Spleen (tissue), 11 donors: Measurements from ENCODE around the gene SLC39A11. TPM values are rescaled to one million over a fixed set of nuclear protein-coding genes. Genes with fewer than 3 reads are reported as not detected.
"Not testable (repeated sequence)": the region's sequence is repeated elsewhere in the genome, so short reads cannot be mapped to it uniquely, and the experiment has no call there.

Source experiments
- DNase-seq: peaks from one replicate; pipeline ENCODE4 v3.0.0-alpha.2; 2020
- H3K27ac ChIP-seq, 8 donors: fragments of 200-600 bp; sonication (generic) in 7 of 8; 1 replicate in 4 of 8; 2 replicates in 4 of 8; pipeline versions ENCODE4 v1.5.0 to v1.8.0; 2016 to 2021; ENCODE audit warnings: inconsistent platforms in 4 of 8, mild to moderate bottlenecking in 4 of 8, moderate library complexity in 1 of 8
- H3K27me3 ChIP-seq, 7 donors: fragments of 200-600 bp; sonication (generic) in 6 of 7; replicated peaks in 1 of 7; 1 replicate in 4 of 7; 2 replicates in 3 of 7; pipeline versions ENCODE4 v1.5.0 to v1.8.0; 2016 to 2021; ENCODE audit warnings: inconsistent platforms in 3 of 7, mild to moderate bottlenecking in 1 of 7
- H3K36me3 ChIP-seq, 6 donors: fragments of 200-600 bp; sonication (generic) in 5 of 6; 1 replicate in 4 of 6; 2 replicates in 2 of 6; pipeline versions ENCODE4 v1.5.0 to v1.8.0; 2016 to 2021; ENCODE audit warnings: inconsistent platforms in 2 of 6
- H3K4me1 ChIP-seq, 6 donors: fragments of 200-600 bp; sonication (generic) in 5 of 6; 1 replicate in 3 of 6; 2 replicates in 3 of 6; pipeline versions ENCODE4 v1.5.0 to v1.8.0; 2016 to 2021; ENCODE audit warnings: inconsistent platforms in 3 of 6
- H3K4me3 ChIP-seq, 8 donors: fragments of 200-600 bp; sonication (generic) in 7 of 8; 1 replicate in 4 of 8; 2 replicates in 4 of 8; pipeline versions ENCODE4 v1.5.0 to v1.8.0; 2016 to 2021; ENCODE audit warnings: inconsistent platforms in 4 of 8, mild to moderate bottlenecking in 4 of 8, moderate library complexity in 2 of 8
- H3K9me3 ChIP-seq, 8 donors: fragments of 200-600 bp; sonication (generic) in 7 of 8; 1 replicate in 4 of 8; 2 replicates in 4 of 8; pipeline versions ENCODE4 v1.5.0 to v1.8.0; 2016 to 2021; ENCODE audit warnings: inconsistent platforms in 4 of 8
- POLR2A ChIP-seq, 3 donors: fragments of 450-650 bp; IDR thresholded peaks; one replicate each; pipeline ENCODE4 v1.5.1; 2017; ENCODE audit warnings: antibody characterized with exemption in 3 of 3, mild to moderate bottlenecking in 1 of 3
- POLR2AphosphoS5 ChIP-seq, 3 donors: sonication (generic); formaldehyde crosslinking; IDR thresholded peaks; one replicate each; pipeline ENCODE4 v1.5.1; 2017; ENCODE audit warnings: antibody characterized with exemption in 3 of 3
- WGBS, 5 donors: extraction: QIAGEN DNeasy Blood & Tissue Kit in 3 of 5; methylation state at CpG; one replicate each; pipeline versions ENCODE4 v1.1.5 to v1.1.7; 2013 to 2018; 5-methylcytosine and 5-hydroxymethylcytosine counted together
- intact Hi-C: fragments of 100-400 bp; cut with DNase I; formaldehyde crosslinking; loops from one replicate; pipeline ENCODE4 v1.15.0; 2023; ENCODE audit warnings: low total_unique reads
- polyA plus RNA-seq, 3 donors: library from polyadenylated mRNA; stranded (reverse); fragments of 200-250 nt; gene quantifications; one replicate each; pipeline ENCODE4 v1.2.1, GENCODE V29; 2013
- total RNA-seq, 7 donors: library from RNA; depleted of rRNA in 3 of 7; stranded (reverse); fragments of >200 nt in 3 of 7; fragmentation: NEBNext Ultra II Directional in 4 of 7; extraction: Animal tissue kit (Norgen Biotek cat#: 25700) in 4 of 7; gene quantifications; one replicate each; pipeline versions ENCODE4 v1.1.0 to v1.2.1, GENCODE V29; 2016 to 2021
- TF ChIP-seq, protein P1 (sequence below), 11 experiments: fragments of 200-600 bp in 7 of 11; fragments of 450-650 bp in 4 of 11; sonication (generic) in 4 of 11; IDR thresholded peaks in 8 of 11; conservative IDR thresholded peaks in 3 of 11; 1 replicate in 7 of 11; 2 replicates in 4 of 11; pipeline versions ENCODE4 v1.4.0 to v1.8.0; 2016 to 2021; ENCODE audit warnings: antibody characterized with exemption in 11 of 11, inconsistent platforms in 4 of 11, mild to moderate bottlenecking in 1 of 11
- donor health status: healthy with polysubstance abuse.
- donor health status: DM: no; HTN: no; CAD: no; lungs with moderate emphysema.
- donor health status: DM: no; HTN: no; CAD: no.
- donor health status: Bipolar disorder and iron deficiency.
- donor health status: healthy.
- donor health status: DM: no; HTN: no; CAD: no.
- donor health status: DM: yes; HTN: yes; CAD: no.

The SLC39A11 gene
- total and polyA plus RNA-seq, 10 donors, result 4.1 to 45.2 (median 27.8) TPM

DNA sequence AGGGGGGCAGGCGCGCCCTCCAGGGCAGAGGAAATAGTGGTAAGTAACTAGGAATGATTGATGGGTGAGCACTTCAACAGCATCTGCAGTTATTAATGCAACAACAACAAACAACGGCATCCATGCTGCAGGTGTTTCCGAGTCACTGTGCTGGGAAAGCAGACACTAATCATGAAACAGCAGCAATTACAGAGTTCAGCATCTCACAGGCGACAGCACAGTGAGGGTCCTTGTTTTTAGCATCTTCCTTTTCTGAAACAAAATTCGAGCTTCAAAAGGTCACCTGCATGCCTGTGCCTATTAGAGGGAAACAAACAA is 191.9 kb downstream of the SLC39A11 start:
- Histone ChIP-seq H3K9me3 (no peaks in the 10 kb centered on the region), H3K36me3 (peaks cover 0 to 41% (median 0%) of the 10 kb centered on the region in 6 donors), H3K27me3 (no peaks in the 10 kb centered on the region), H3K4me1 (no peaks in the 10 kb centered on the region), H3K27ac (no peak overlapping the region), H3K4me3 (no peak overlapping the region)
- TF ChIP-seq POLR2A (IDR thresholded peaks at IDR 0.05) (no peak), POLR2AphosphoS5 (IDR thresholded peaks at IDR 0.05) (no peak)
- TF ChIP-seq, protein P1, sequence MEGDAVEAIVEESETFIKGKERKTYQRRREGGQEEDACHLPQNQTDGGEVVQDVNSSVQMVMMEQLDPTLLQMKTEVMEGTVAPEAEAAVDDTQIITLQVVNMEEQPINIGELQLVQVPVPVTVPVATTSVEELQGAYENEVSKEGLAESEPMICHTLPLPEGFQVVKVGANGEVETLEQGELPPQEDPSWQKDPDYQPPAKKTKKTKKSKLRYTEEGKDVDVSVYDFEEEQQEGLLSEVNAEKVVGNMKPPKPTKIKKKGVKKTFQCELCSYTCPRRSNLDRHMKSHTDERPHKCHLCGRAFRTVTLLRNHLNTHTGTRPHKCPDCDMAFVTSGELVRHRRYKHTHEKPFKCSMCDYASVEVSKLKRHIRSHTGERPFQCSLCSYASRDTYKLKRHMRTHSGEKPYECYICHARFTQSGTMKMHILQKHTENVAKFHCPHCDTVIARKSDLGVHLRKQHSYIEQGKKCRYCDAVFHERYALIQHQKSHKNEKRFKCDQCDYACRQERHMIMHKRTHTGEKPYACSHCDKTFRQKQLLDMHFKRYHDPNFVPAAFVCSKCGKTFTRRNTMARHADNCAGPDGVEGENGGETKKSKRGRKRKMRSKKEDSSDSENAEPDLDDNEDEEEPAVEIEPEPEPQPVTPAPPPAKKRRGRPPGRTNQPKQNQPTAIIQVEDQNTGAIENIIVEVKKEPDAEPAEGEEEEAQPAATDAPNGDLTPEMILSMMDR (IDR thresholded peaks at IDR 0.05 in 8 of 11, conservative IDR thresholded peaks at IDR 0.05 in 3 of 11), result no peak
- WGBS, 5 donors, result 68 to 79% (median 74%) methylated on average over 6 of the region's 6 CpGs
- DNase-seq, result no peak
- intact Hi-C loops, result no loop called here

GRCh38 chr17:72898725-72899124 is 193.8 kb downstream of the SLC39A11 start:
- Histone ChIP-seq H3K4me3 (no peak overlapping the region), H3K36me3 (peaks cover 0 to 51% (median 0%) of the 10 kb centered on the region in 6 donors), H3K4me1 (no peaks in the 10 kb centered on the region), H3K27ac (no peak overlapping the region), H3K9me3 (no peaks in the 10 kb centered on the region), H3K27me3 (no peaks in the 10 kb centered on the region)
- TF ChIP-seq, protein P1 (IDR thresholded peaks at IDR 0.05 in 8 of 11, conservative IDR thresholded peaks at IDR 0.05 in 3 of 11), result no peak
- TF ChIP-seq POLR2A (IDR thresholded peaks at IDR 0.05) (no peak), POLR2AphosphoS5 (IDR thresholded peaks at IDR 0.05) (no peak)
- no peak for DNase-seq
- intact Hi-C loops, result no loop called here
- 69 to 92% (median 78%) methylated on average over 9 of the region's 9 CpGs for WGBS, 5 donors

GRCh38 chr17:72896288-72896687 is 196.2 kb downstream of the SLC39A11 start:
- WGBS, 5 donors, result 91 to 98% (median 94%) methylated on average over 7 of the region's 7 CpGs

GRCh38 chr17:72891627-72892026 is 200.9 kb downstream of the SLC39A11 start:
- Histone ChIP-seq H3K9me3 (no peaks in the 10 kb centered on the region), H3K27ac (no peak overlapping the region), H3K4me1 (no peaks in the 10 kb centered on the region), H3K4me3 (no peak overlapping the region), H3K36me3 (peaks cover 0 to 73% (median 0%) of the 10 kb centered on the region in 6 donors), H3K27me3 (no peaks in the 10 kb centered on the region)
- TF ChIP-seq, protein P1 (IDR thresholded peaks at IDR 0.05 in 8 of 11, conservative IDR thresholded peaks at IDR 0.05 in 3 of 11), result no peak
- TF ChIP-seq POLR2A (IDR thresholded peaks at IDR 0.05) (no peak), POLR2AphosphoS5 (IDR thresholded peaks at IDR 0.05) (no peak)
- no peak for DNase-seq
- 90 to 97% (median 94%) methylated on average over 2 of the region's 2 CpGs for WGBS, 5 donors
- intact Hi-C loops, result no loop called here

More at GRCh38 chr17:72896288-72896687, 196.2 kb downstream of the SLC39A11 start:
- DNase-seq, H3K27ac ChIP-seq, H3K4me1 ChIP-seq, H3K4me3 ChIP-seq, intact Hi-C loops, H3K9me3 ChIP-seq, H3K27me3 ChIP-seq: not testable (repeated sequence)
- H3K36me3 ChIP-seq, result peaks cover 0 to 60% (median 0%) of the 10 kb centered on the region in 6 donors

DNA sequence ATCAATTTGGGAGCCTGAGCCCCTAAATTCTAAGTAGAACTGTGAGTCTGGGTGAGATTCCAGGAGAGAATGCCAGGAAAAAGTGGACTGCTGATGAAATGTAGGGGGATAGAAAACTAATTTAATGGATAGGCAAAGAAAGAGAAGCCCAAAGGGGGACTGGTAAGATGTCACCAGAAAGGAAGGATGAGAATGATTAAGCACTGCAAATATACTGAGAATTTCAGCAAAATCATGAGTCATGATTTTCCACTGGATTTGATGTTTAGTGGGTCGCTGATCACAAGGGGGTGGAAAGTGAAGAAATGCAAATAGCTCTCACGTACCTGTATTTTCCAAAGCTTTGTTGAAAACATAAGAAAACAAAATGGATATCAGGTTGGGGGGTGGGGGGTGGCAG is 201.8 kb downstream of the SLC39A11 start:
- H3K4me1 ChIP-seq, result no peaks in the 10 kb centered on the region
- H3K9me3 ChIP-seq, result no peaks in the 10 kb centered on the region
- no peak overlapping the region for H3K4me3 ChIP-seq
- H3K27me3 ChIP-seq, result no peaks in the 10 kb centered on the region
- H3K36me3 ChIP-seq, result peaks cover 0 to 70% (median 0%) of the 10 kb centered on the region in 6 donors
- intact Hi-C loops, result no loop called here
- no peak overlapping the region for H3K27ac ChIP-seq
- DNase-seq, result no peak
- TF ChIP-seq, protein P1 (IDR thresholded peaks at IDR 0.05 in 8 of 11, conservative IDR thresholded peaks at IDR 0.05 in 3 of 11), result no peak
- TF ChIP-seq POLR2AphosphoS5 (IDR thresholded peaks at IDR 0.05), result no peak
- TF ChIP-seq POLR2A (IDR thresholded peaks at IDR 0.05), result no peak
- 70 to 92% (median 89%) methylated on average over 2 of the region's 2 CpGs for WGBS, 5 donors
